ENCODE results near the gene DCP2.

The DCP2 gene

DNA sequence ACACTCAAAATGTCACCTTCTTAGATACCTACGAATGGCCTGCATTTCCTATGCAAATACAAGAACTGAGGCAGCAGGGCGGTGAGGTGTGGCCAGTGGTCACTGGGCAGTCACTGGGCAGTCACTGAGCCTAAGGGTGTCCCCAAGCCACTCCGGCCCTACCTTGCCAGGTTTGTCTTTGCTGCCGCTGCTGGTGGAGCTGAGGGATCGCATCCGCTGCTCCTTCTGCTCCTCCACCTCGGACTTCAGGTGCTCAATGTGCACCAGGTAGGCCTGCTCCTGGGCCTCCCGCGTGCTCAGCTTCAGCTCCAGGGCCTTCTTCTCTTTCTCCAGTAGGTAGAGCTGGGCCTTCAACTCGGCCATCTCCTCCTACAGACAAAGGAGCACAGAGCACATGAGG, 72.3 kb downstream of the DCP2 start (continued):
- TF ChIP-seq, protein P1, sequence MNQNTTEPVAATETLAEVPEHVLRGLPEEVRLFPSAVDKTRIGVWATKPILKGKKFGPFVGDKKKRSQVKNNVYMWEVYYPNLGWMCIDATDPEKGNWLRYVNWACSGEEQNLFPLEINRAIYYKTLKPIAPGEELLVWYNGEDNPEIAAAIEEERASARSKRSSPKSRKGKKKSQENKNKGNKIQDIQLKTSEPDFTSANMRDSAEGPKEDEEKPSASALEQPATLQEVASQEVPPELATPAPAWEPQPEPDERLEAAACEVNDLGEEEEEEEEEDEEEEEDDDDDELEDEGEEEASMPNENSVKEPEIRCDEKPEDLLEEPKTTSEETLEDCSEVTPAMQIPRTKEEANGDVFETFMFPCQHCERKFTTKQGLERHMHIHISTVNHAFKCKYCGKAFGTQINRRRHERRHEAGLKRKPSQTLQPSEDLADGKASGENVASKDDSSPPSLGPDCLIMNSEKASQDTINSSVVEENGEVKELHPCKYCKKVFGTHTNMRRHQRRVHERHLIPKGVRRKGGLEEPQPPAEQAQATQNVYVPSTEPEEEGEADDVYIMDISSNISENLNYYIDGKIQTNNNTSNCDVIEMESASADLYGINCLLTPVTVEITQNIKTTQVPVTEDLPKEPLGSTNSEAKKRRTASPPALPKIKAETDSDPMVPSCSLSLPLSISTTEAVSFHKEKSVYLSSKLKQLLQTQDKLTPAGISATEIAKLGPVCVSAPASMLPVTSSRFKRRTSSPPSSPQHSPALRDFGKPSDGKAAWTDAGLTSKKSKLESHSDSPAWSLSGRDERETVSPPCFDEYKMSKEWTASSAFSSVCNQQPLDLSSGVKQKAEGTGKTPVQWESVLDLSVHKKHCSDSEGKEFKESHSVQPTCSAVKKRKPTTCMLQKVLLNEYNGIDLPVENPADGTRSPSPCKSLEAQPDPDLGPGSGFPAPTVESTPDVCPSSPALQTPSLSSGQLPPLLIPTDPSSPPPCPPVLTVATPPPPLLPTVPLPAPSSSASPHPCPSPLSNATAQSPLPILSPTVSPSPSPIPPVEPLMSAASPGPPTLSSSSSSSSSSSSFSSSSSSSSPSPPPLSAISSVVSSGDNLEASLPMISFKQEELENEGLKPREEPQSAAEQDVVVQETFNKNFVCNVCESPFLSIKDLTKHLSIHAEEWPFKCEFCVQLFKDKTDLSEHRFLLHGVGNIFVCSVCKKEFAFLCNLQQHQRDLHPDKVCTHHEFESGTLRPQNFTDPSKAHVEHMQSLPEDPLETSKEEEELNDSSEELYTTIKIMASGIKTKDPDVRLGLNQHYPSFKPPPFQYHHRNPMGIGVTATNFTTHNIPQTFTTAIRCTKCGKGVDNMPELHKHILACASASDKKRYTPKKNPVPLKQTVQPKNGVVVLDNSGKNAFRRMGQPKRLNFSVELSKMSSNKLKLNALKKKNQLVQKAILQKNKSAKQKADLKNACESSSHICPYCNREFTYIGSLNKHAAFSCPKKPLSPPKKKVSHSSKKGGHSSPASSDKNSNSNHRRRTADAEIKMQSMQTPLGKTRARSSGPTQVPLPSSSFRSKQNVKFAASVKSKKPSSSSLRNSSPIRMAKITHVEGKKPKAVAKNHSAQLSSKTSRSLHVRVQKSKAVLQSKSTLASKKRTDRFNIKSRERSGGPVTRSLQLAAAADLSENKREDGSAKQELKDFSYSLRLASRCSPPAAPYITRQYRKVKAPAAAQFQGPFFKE (tag by site-specific recombination; IDR thresholded peaks at IDR 0.05; ENCODE audit: borderline replicate concordance): no peak
- TF ChIP-seq EGR2 (tag by site-specific recombination; IDR thresholded peaks at IDR 0.05; ENCODE audit: low read depth) (no peak), SCRT1 (tag by site-specific recombination; IDR thresholded peaks at IDR 0.05; ENCODE audit: borderline replicate concordance) (no peak), ZNF311 (tag by site-specific recombination; IDR thresholded peaks at IDR 0.05; ENCODE audit: borderline replicate concordance) (no peak), ZNF529 (tag by site-specific recombination; IDR thresholded peaks at IDR 0.05; ENCODE audit: insufficient replicate concordance) (no peak), KLF10 (tag by site-specific recombination; IDR thresholded peaks at IDR 0.05) (no peak)

DNA sequence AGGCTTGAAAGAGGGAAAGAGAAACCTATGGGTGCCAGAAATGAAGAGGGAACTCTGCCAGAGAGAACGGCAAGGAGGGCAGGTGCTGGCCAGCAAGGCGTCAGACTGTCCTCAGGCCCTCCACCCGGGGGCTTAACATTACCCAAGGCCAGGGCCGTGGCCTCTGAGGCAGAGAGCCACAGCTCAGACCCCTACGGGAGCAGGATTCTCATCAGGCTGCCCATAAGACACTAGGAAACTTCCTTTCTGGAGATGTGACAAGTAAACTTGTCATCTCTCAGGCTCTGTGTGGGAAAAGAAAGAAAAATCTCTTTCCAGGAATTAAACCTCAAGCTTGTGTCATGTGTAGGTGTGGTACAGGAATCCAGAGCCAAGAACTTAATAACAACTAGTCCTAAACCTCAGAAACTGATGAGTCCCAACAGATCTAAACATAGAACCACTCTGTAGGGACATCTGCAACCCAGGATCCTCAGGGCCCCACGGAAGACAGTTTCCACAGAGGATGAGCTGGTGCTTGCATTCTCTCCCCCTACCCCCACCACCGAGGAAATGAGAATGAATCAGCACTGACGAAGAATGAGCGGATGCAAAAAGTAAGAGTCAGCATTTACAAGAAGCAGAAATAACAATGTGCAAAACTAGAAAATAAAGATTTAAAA, 74.3 kb downstream of the DCP2 start:
- CTCF ChIA-PET: interaction anchor here (0.6 kb wide), 1 partner anchor 329 kb away, joined by 3 read pairs; no protein-coding TSS in a partner anchor
- no peak overlapping the region for H3K4me3 ChIP-seq (ENCODE audit: low read depth, low read length)
- TF ChIP-seq GLI4 (tag by site-specific recombination; IDR thresholded peaks at IDR 0.05): no peak
- no peak for TF ChIP-seq ZNF521 (tag by site-specific recombination; IDR thresholded peaks at IDR 0.05)
- TF ChIP-seq SP3 (tag by site-specific recombination; IDR thresholded peaks at IDR 0.05): no peak
- TF ChIP-seq SCRT2 (tag by site-specific recombination; IDR thresholded peaks at IDR 0.05): no peak
- no peak for TF ChIP-seq SETDB1 (IDR thresholded peaks at IDR 0.05; ENCODE audit: insufficient read length, low read length)
- no peak for TF ChIP-seq KLF16 (tag by site-specific recombination; IDR thresholded peaks at IDR 0.05)
- TF ChIP-seq, protein P2, sequence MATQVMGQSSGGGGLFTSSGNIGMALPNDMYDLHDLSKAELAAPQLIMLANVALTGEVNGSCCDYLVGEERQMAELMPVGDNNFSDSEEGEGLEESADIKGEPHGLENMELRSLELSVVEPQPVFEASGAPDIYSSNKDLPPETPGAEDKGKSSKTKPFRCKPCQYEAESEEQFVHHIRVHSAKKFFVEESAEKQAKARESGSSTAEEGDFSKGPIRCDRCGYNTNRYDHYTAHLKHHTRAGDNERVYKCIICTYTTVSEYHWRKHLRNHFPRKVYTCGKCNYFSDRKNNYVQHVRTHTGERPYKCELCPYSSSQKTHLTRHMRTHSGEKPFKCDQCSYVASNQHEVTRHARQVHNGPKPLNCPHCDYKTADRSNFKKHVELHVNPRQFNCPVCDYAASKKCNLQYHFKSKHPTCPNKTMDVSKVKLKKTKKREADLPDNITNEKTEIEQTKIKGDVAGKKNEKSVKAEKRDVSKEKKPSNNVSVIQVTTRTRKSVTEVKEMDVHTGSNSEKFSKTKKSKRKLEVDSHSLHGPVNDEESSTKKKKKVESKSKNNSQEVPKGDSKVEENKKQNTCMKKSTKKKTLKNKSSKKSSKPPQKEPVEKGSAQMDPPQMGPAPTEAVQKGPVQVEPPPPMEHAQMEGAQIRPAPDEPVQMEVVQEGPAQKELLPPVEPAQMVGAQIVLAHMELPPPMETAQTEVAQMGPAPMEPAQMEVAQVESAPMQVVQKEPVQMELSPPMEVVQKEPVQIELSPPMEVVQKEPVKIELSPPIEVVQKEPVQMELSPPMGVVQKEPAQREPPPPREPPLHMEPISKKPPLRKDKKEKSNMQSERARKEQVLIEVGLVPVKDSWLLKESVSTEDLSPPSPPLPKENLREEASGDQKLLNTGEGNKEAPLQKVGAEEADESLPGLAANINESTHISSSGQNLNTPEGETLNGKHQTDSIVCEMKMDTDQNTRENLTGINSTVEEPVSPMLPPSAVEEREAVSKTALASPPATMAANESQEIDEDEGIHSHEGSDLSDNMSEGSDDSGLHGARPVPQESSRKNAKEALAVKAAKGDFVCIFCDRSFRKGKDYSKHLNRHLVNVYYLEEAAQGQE (tag by site-specific recombination; IDR thresholded peaks at IDR 0.05): no peak
- TF ChIP-seq KLF7 (tag by site-specific recombination; IDR thresholded peaks at IDR 0.05; ENCODE audit: borderline replicate concordance): no peak
- TF ChIP-seq, protein P3, sequence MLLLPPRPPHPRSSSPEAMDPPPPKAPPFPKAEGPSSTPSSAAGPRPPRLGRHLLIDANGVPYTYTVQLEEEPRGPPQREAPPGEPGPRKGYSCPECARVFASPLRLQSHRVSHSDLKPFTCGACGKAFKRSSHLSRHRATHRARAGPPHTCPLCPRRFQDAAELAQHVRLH (tag by site-specific recombination; IDR thresholded peaks at IDR 0.05): no peak
- TF ChIP-seq, protein P4, sequence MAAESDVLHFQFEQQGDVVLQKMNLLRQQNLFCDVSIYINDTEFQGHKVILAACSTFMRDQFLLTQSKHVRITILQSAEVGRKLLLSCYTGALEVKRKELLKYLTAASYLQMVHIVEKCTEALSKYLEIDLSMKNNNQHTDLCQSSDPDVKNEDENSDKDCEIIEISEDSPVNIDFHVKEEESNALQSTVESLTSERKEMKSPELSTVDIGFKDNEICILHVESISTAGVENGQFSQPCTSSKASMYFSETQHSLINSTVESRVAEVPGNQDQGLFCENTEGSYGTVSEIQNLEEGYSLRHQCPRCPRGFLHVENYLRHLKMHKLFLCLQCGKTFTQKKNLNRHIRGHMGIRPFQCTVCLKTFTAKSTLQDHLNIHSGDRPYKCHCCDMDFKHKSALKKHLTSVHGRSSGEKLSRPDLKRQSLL (tag by site-specific recombination; IDR thresholded peaks at IDR 0.05): no peak
- no peak for TF ChIP-seq ZNF202 (tag by site-specific recombination; IDR thresholded peaks at IDR 0.05; ENCODE audit: borderline replicate concordance)
- TF ChIP-seq ZNF2 (tag by site-specific recombination; IDR thresholded peaks at IDR 0.05): no peak
- TF ChIP-seq ZNF791 (tag by site-specific recombination; IDR thresholded peaks at IDR 0.05): no peak
- no peak for TF ChIP-seq ZNF777 (tag by site-specific recombination; IDR thresholded peaks at IDR 0.05; ENCODE audit: borderline replicate concordance)
- POLR2A ChIA-PET: no interaction called here
- no peaks in the 10 kb centered on the region for H3K4me1 ChIP-seq (ENCODE audit: control insufficient read depth, insufficient read depth, low read length)
- no peak overlapping the region for H3K27ac ChIP-seq (ENCODE audit: extremely low read depth, low read depth, low read length)
- H3K36me3 ChIP-seq (ENCODE audit: control insufficient read depth in 2 of 2, insufficient read depth in 1 of 2, low read length in 2 of 2): peaks cover 0 to 77% of the 10 kb centered on the region in 2 experiments; a peak in 1 of 3 replicates
- no peaks in the 10 kb centered on the region for H3K9me3 ChIP-seq (ENCODE audit: control insufficient read depth, insufficient read depth, low read depth, low read length)

Data from HEK293 (cell line).